ENCODE data around the gene GPR139.

GRCh38 chr16:20084624-20085226 lies 11.0 kb upstream of the GPR139 start:
- no peak for TF ChIP-seq CTCF (IDR thresholded peaks at IDR 0.05)
- no peak for TF ChIP-seq POLR2A (IDR thresholded peaks at IDR 0.05)
